ENCODE results near the gene CLDN24.

- TF ChIP-seq CTCF (IDR thresholded peaks at IDR 0.05; ENCODE audit: low read depth, low read length) (no peak), POLR2A (IDR thresholded peaks at IDR 0.05; ENCODE audit: extremely low read depth, insufficient read length) (no peak), MAX (IDR thresholded peaks at IDR 0.05; ENCODE audit: low read depth, low read length) (no peak)
Observed at GRCh38 chr4:183327827-183328226, 5.6 kb upstream of the CLDN24 start.
